Measurements from ENCODE around the gene AGK. TPM values are rescaled to one million over a fixed set of nuclear protein-coding genes. Genes with fewer than 3 reads are reported as not detected.

The AGK gene
- total RNA-seq, 1 donor from 2014 or later, result 28.6 TPM

DNA sequence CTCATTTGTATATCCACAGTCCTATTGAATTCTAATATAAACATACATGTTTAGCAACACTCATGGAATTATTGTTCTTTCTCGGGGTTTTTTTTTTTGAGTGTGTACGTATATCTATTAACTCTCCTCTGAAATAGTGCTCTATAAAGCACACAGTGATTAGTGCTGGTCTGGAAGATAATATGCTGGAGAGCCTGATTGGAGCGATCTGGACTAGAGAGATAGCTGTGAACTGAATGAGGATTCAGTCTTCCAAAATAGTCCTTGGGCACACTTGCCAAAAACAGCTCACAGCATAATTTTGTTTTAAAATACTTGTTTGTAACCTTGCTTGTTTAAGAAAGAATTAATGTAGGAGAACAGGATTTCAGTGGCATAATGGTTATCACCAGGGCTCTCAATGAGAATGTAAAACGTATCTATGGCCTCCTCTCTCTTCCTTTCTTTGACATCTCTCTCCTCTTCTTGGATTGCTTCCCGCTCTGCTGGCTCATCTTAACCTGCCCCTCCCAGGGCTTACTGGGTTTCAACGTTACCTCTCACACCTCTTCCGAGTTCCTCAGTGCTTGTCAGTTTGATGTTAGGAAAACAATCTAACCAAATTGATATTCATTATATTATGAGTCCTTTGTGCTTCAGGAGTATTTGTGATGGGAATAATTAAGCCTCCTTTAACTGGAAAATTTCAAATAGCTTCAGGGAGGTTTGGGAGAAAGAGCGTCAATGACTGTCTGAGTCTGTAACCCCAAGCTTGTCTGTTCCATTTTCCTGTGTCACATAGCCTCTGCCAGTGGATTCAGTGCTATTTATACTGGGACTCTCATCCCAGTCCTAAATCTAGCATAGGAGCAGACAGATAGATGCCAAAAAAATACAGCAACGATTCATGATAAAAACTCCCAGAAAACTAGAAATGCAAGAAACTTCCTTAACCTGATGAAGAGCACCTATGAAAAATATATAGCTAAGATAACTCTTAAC is 16.2 kb upstream of the AGK start:
- H3K9me3 Mint-ChIP-seq (ENCODE audit: unreplicated experiment), result no peaks in the 10 kb centered on the region
- no peak for TF ChIP-seq EZH2 (IDR thresholded peaks at IDR 0.05; ENCODE audit: insufficient read depth, low read length)
- TF ChIP-seq, protein P1, sequence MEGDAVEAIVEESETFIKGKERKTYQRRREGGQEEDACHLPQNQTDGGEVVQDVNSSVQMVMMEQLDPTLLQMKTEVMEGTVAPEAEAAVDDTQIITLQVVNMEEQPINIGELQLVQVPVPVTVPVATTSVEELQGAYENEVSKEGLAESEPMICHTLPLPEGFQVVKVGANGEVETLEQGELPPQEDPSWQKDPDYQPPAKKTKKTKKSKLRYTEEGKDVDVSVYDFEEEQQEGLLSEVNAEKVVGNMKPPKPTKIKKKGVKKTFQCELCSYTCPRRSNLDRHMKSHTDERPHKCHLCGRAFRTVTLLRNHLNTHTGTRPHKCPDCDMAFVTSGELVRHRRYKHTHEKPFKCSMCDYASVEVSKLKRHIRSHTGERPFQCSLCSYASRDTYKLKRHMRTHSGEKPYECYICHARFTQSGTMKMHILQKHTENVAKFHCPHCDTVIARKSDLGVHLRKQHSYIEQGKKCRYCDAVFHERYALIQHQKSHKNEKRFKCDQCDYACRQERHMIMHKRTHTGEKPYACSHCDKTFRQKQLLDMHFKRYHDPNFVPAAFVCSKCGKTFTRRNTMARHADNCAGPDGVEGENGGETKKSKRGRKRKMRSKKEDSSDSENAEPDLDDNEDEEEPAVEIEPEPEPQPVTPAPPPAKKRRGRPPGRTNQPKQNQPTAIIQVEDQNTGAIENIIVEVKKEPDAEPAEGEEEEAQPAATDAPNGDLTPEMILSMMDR (IDR thresholded peaks at IDR 0.05; ENCODE audit: insufficient read depth, low read depth, low read length), result no peak
- FAIRE-seq (no peak), DNase-seq (ENCODE audit: low read depth) (no peak)
- H3K27ac Mint-ChIP-seq (ENCODE audit: unreplicated experiment), result no peak overlapping the region
- H3K4me3 ChIP-seq (ENCODE audit: insufficient read depth, low read depth, low read length), result no peak overlapping the region
- H3K4me1 ChIP-seq (ENCODE audit: insufficient read depth, low read length), result no peaks in the 10 kb centered on the region
- no peak overlapping the region for H3K9ac ChIP-seq (ENCODE audit: low read length)
- H3K79me2 ChIP-seq (ENCODE audit: insufficient read depth, low read length), result no peaks in the 10 kb centered on the region
- no peaks in the 10 kb centered on the region for H3K4me1 Mint-ChIP-seq (ENCODE audit: low read depth, unreplicated experiment)
- no peak overlapping the region for H3K27ac ChIP-seq (ENCODE audit: low read depth, low read length)
- no peaks in the 10 kb centered on the region for H3K36me3 Mint-ChIP-seq (ENCODE audit: low read depth, unreplicated experiment)
- peaks cover 4% of the 10 kb centered on the region for H3K27me3 ChIP-seq (ENCODE audit: insufficient read depth, low read length)
- no peak overlapping the region for H2AFZ ChIP-seq (ENCODE audit: low read depth, low read length)
- no peak overlapping the region for H3K4me3 Mint-ChIP-seq (ENCODE audit: unreplicated experiment)
- H4K20me1 ChIP-seq (ENCODE audit: insufficient read depth, low read length), result no peaks in the 10 kb centered on the region
- H3K27me3 Mint-ChIP-seq (ENCODE audit: low read depth, unreplicated experiment), result no peaks in the 10 kb centered on the region
- H3K4me2 ChIP-seq (ENCODE audit: low read length), result no peak overlapping the region
- H3K9me3 ChIP-seq (ENCODE audit: insufficient read depth, low read depth, low read length), result no peaks in the 10 kb centered on the region
- H3K36me3 ChIP-seq (ENCODE audit: insufficient read depth, low read length), result no peaks in the 10 kb centered on the region

DNA sequence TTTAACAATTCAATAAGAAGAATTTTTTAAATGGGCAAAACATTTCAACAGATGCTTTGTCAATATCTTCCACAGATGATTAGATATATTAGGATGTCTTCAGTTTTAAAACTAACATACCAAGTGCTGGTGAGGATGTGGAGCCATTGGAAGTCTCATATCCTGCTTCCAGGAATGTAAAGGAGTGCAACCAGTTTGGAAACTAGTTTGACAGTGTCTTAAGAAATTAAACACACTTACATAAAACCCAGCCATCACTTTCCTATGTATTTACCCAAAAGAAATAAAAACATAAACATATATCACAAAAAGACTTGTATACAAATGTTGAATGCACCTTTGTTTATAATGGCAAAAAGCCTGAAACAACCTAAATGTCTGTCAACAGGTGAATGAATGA is 13.3 kb upstream of the AGK start:
- Mint-ChIP-seq H3K9me3 (ENCODE audit: unreplicated experiment) (no peaks in the 10 kb centered on the region), H3K4me1 (ENCODE audit: low read depth, unreplicated experiment) (no peaks in the 10 kb centered on the region), H3K27ac (ENCODE audit: unreplicated experiment) (no peak overlapping the region), H3K36me3 (ENCODE audit: low read depth, unreplicated experiment) (no peaks in the 10 kb centered on the region), H3K27me3 (ENCODE audit: low read depth, unreplicated experiment) (peaks cover 2% of the 10 kb centered on the region), H3K4me3 (ENCODE audit: unreplicated experiment) (no peak overlapping the region)
- no peak overlapping the region for H3K4me3 ChIP-seq (ENCODE audit: insufficient read depth, low read depth, low read length)
- no peak overlapping the region for H3K4me2 ChIP-seq (ENCODE audit: low read length)
- no peaks in the 10 kb centered on the region for H3K4me1 ChIP-seq (ENCODE audit: insufficient read depth, low read length)
- no peaks in the 10 kb centered on the region for H3K9me3 ChIP-seq (ENCODE audit: insufficient read depth, low read depth, low read length)
- H2AFZ ChIP-seq (ENCODE audit: low read depth, low read length), result no peak overlapping the region
- DNase-seq (ENCODE audit: low read depth) (no peak), FAIRE-seq (no peak)
- H3K79me2 ChIP-seq (ENCODE audit: insufficient read depth, low read length), result no peaks in the 10 kb centered on the region
- TF ChIP-seq EZH2 (IDR thresholded peaks at IDR 0.05; ENCODE audit: insufficient read depth, low read length), result no peak
- TF ChIP-seq, protein P1 (IDR thresholded peaks at IDR 0.05; ENCODE audit: insufficient read depth, low read depth, low read length), result no peak
- H3K27me3 ChIP-seq (ENCODE audit: insufficient read depth, low read length), result peaks cover 4% of the 10 kb centered on the region
- H4K20me1 ChIP-seq (ENCODE audit: insufficient read depth, low read length), result no peaks in the 10 kb centered on the region
- no peak overlapping the region for H3K27ac ChIP-seq (ENCODE audit: low read depth, low read length)
- no peaks in the 10 kb centered on the region for H3K36me3 ChIP-seq (ENCODE audit: insufficient read depth, low read length)
- H3K9ac ChIP-seq (ENCODE audit: low read length), result no peak overlapping the region

- Mint-ChIP-seq H3K27ac (ENCODE audit: unreplicated experiment) (no peak overlapping the region), H3K9me3 (ENCODE audit: unreplicated experiment) (no peaks in the 10 kb centered on the region), H3K4me1 (ENCODE audit: low read depth, unreplicated experiment) (no peaks in the 10 kb centered on the region), H3K4me3 (ENCODE audit: unreplicated experiment) (no peak overlapping the region), H3K27me3 (ENCODE audit: low read depth, unreplicated experiment) (peaks cover 2% of the 10 kb centered on the region), H3K36me3 (ENCODE audit: low read depth, unreplicated experiment) (no peaks in the 10 kb centered on the region)
- no peak overlapping the region for H3K4me3 ChIP-seq (ENCODE audit: insufficient read depth, low read depth, low read length)
- no peak overlapping the region for H2AFZ ChIP-seq (ENCODE audit: low read depth, low read length)
- H3K9me3 ChIP-seq (ENCODE audit: insufficient read depth, low read depth, low read length), result no peaks in the 10 kb centered on the region
- no peaks in the 10 kb centered on the region for H3K36me3 ChIP-seq (ENCODE audit: insufficient read depth, low read length)
- no peaks in the 10 kb centered on the region for H3K79me2 ChIP-seq (ENCODE audit: insufficient read depth, low read length)
- no peak overlapping the region for H3K4me2 ChIP-seq (ENCODE audit: low read length)
- H4K20me1 ChIP-seq (ENCODE audit: insufficient read depth, low read length), result no peaks in the 10 kb centered on the region
- DNase-seq (ENCODE audit: low read depth) (no peak), FAIRE-seq (no peak)
- no peaks in the 10 kb centered on the region for H3K4me1 ChIP-seq (ENCODE audit: insufficient read depth, low read length)
- H3K27me3 ChIP-seq (ENCODE audit: insufficient read depth, low read length), result peaks cover 4% of the 10 kb centered on the region
- TF ChIP-seq EZH2 (IDR thresholded peaks at IDR 0.05; ENCODE audit: insufficient read depth, low read length), result no peak
- TF ChIP-seq, protein P1 (IDR thresholded peaks at IDR 0.05; ENCODE audit: insufficient read depth, low read depth, low read length), result no peak
- no peak overlapping the region for H3K9ac ChIP-seq (ENCODE audit: low read length)
- no peak overlapping the region for H3K27ac ChIP-seq (ENCODE audit: low read depth, low read length)
Observed at GRCh38 chr7:141541375-141541774, 9.8 kb upstream of the AGK start.
